Sciatic nerve (tissue), 2 donors: ENCODE results near the gene WARS2. TPM values are rescaled to one million over a fixed set of nuclear protein-coding genes. Genes with fewer than 3 reads are reported as not detected.

Experiments
- ATAC-seq: fragments of 200-7000 bp; cut with Tn5 transposase; one replicate; pipeline ENCODE4 v1.9.1; 2020; ENCODE audit warnings: mild to moderate bottlenecking, moderate library complexity
- DNase-seq: peaks from one replicate; pipeline ENCODE4 v3.0.0-alpha.2; 2020; ENCODE audit warnings: low spot score
- intact Hi-C: fragments of 100-400 bp; cut with DNase I; formaldehyde crosslinking; loops from one replicate; pipeline ENCODE4 v1.14.2; 2022
- total RNA-seq: library from RNA; stranded (reverse); fragmentation: NEBNext Ultra II Directional; extraction: Animal tissue kit (Norgen Biotek cat#: 25700); gene quantifications from one replicate; pipeline ENCODE4 v1.2.1, GENCODE V29; 2021
- donor health status: DM: no; HTN: no; CAD: no.
- donor health status: DM: no; HTN: no; CAD: no.

The WARS2 gene
- total RNA-seq, 1 donor from 2014 or later: 14.4 TPM

- DNase-seq (no peak), ATAC-seq (no peak)
- intact Hi-C loops: loop anchor here (1.0 kb wide), 1 partner anchor 40 kb away; no protein-coding TSS in a partner anchor
Observed at GRCh38 chr1:119006406-119007279, 133.8 kb downstream of the WARS2 start.

GRCh38 chr1:119005724-119006405 is 134.6 kb downstream of the WARS2 start:
- intact Hi-C loops: loop anchor here (1.0 kb wide), 1 partner anchor 40 kb away; no protein-coding TSS in a partner anchor
- DNase-seq: no peak
- ATAC-seq: no peak

GRCh38 chr1:119004781-119005180 is 135.7 kb downstream of the WARS2 start:
- no peak for DNase-seq
- ATAC-seq: no peak
- intact Hi-C loops: no loop called here

GRCh38 chr1:119004129-119004527 is 136.3 kb downstream of the WARS2 start:
- DNase-seq: no peak
- intact Hi-C loops: no loop called here
- no peak for ATAC-seq

- intact Hi-C loops: no loop called here
- no peak for ATAC-seq
- DNase-seq: no peak
Observed at GRCh38 chr1:119003413-119004128, 136.9 kb downstream of the WARS2 start.

GRCh38 chr1:119002028-119002686 is 138.3 kb downstream of the WARS2 start:
- ATAC-seq (peak; percentile 83), DNase-seq (no peak)
- intact Hi-C loops: no loop called here

- ATAC-seq (peak; percentile 78), DNase-seq (no peak)
- intact Hi-C loops: no loop called here
Observed at GRCh38 chr1:119001181-119002027, 139.0 kb downstream of the WARS2 start.

GRCh38 chr1:119000371-119001180 is 139.9 kb downstream of the WARS2 start:
- ATAC-seq (peak; percentile 9), DNase-seq (no peak)
- intact Hi-C loops: no loop called here

- DNase-seq (no peak), ATAC-seq (no peak)
- intact Hi-C loops: no loop called here
Observed at GRCh38 chr1:118999348-119000071, 140.9 kb downstream of the WARS2 start.

- intact Hi-C loops: no loop called here
- ATAC-seq (no peak), DNase-seq (no peak)
Observed at GRCh38 chr1:118998171-118998570, 142.3 kb downstream of the WARS2 start.

GRCh38 chr1:118997225-118997624 is 143.2 kb downstream of the WARS2 start:
- no peak for DNase-seq
- ATAC-seq: no peak
- intact Hi-C loops: no loop called here

- no peak for DNase-seq
- intact Hi-C loops: no loop called here
- no peak for ATAC-seq
Observed at GRCh38 chr1:118995312-118996016, 145.0 kb downstream of the WARS2 start.

- DNase-seq (no peak), ATAC-seq (no peak)
- intact Hi-C loops: no loop called here
Observed at GRCh38 chr1:118993700-118994026, 146.8 kb downstream of the WARS2 start.

GRCh38 chr1:118992868-118993699 is 147.4 kb downstream of the WARS2 start:
- DNase-seq (no peak), ATAC-seq (no peak)
- intact Hi-C loops: no loop called here

- intact Hi-C loops: no loop called here
- ATAC-seq: no peak
- no peak for DNase-seq
Observed at GRCh38 chr1:118992237-118992825, 148.1 kb downstream of the WARS2 start.
